ENCODE results near the gene ITGAE. TPM values are rescaled to one million over a fixed set of nuclear protein-coding genes. Genes with fewer than 3 reads are reported as not detected.

Gene ITGAE
- total and polyA plus RNA-seq, 2 experiments from 2014 or later = 11.7 to 44.9 TPM

GRCh38 chr17:3818786-3819185 is 17.8 kb upstream of the ITGAE start:
- H3K9me2 ChIP-seq (ENCODE audit: insufficient read depth) = no peaks in the 10 kb centered on the region
- H3K4me1 ChIP-seq (ENCODE audit: insufficient read depth) = no peaks in the 10 kb centered on the region
- TF ChIP-seq STAT1 (IDR thresholded peaks at IDR 0.05; ENCODE audit: unreplicated experiment) = no peak
- no peak for TF ChIP-seq EZH2phosphoT487 (IDR thresholded peaks at IDR 0.05; ENCODE audit: unreplicated experiment)
- TF ChIP-seq CTCF (conservative IDR thresholded peaks at IDR 0.05; ENCODE audit: low read depth in 2 of 2) = no peak
- no peak for TF ChIP-seq JUNB (IDR thresholded peaks at IDR 0.05; ENCODE audit: unreplicated experiment)
- no peak for TF ChIP-seq REST (IDR thresholded peaks at IDR 0.05; ENCODE audit: unreplicated experiment)
- TF ChIP-seq ZNF462 (CRISPR knock-in tag; IDR thresholded peaks at IDR 0.05) = no peak
- no peak for TF ChIP-seq NANOG (IDR thresholded peaks at IDR 0.05; ENCODE audit: borderline replicate concordance)
- TF ChIP-seq ZNF114 (CRISPR knock-in tag; IDR thresholded peaks at IDR 0.05) = no peak
- no peak for TF ChIP-seq EZH2 (IDR thresholded peaks at IDR 0.05; ENCODE audit: low read depth, unreplicated experiment)
- TF ChIP-seq POLR2AphosphoS5 (IDR thresholded peaks at IDR 0.05; ENCODE audit: low read depth) = no peak
- no peak for TF ChIP-seq ETS1 (IDR thresholded peaks at IDR 0.05)
- no peak for TF ChIP-seq CREB1 (CRISPR knock-in tag; IDR thresholded peaks at IDR 0.05; ENCODE audit: low read depth)
- no peak for TF ChIP-seq ZNF331 (CRISPR knock-in tag; IDR thresholded peaks at IDR 0.05; ENCODE audit: low read depth)
- Mint-ChIP-seq H3K27ac (no peak overlapping the region), H3K27me3 (ENCODE audit: insufficient read depth, low read depth, poor library complexity) (peaks cover 2% of the 10 kb centered on the region), H3K4me3 (no peak overlapping the region), H3K36me3 (ENCODE audit: low read depth) (peaks cover 70% of the 10 kb centered on the region), H3K4me1 (no peaks in the 10 kb centered on the region), H3K9me3 (no peaks in the 10 kb centered on the region)
- ATAC-seq = no peak
- H2AFZ ChIP-seq = no peak overlapping the region
- H3K36me3 ChIP-seq (ENCODE audit: insufficient read depth) = peaks cover 81% of the 10 kb centered on the region
- H3K4me2 ChIP-seq = no peak overlapping the region
- no peaks in the 10 kb centered on the region for H3F3A ChIP-seq (replicated peaks; ENCODE audit: low read depth)
- H3K79me2 ChIP-seq (replicated peaks; ENCODE audit: insufficient read depth) = no peaks in the 10 kb centered on the region; the same call in 1 of the 2 replicates
- H3K27me3 ChIP-seq (ENCODE audit: insufficient read depth) = no peaks in the 10 kb centered on the region
- H4K20me1 ChIP-seq (replicated peaks; ENCODE audit: insufficient read depth) = peaks cover 11% of the 10 kb centered on the region
- DNase-seq (ENCODE audit: low spot score) = no peak
- H3K27ac ChIP-seq (ENCODE audit: low read depth) = no peak overlapping the region
- H3K4me3 ChIP-seq = no peak overlapping the region

Data from GM23338 (cell line).